ENCODE results near the gene CAT.

- no peak for TF ChIP-seq POLR2A (IDR thresholded peaks at IDR 0.05)
- TF ChIP-seq, protein P1, sequence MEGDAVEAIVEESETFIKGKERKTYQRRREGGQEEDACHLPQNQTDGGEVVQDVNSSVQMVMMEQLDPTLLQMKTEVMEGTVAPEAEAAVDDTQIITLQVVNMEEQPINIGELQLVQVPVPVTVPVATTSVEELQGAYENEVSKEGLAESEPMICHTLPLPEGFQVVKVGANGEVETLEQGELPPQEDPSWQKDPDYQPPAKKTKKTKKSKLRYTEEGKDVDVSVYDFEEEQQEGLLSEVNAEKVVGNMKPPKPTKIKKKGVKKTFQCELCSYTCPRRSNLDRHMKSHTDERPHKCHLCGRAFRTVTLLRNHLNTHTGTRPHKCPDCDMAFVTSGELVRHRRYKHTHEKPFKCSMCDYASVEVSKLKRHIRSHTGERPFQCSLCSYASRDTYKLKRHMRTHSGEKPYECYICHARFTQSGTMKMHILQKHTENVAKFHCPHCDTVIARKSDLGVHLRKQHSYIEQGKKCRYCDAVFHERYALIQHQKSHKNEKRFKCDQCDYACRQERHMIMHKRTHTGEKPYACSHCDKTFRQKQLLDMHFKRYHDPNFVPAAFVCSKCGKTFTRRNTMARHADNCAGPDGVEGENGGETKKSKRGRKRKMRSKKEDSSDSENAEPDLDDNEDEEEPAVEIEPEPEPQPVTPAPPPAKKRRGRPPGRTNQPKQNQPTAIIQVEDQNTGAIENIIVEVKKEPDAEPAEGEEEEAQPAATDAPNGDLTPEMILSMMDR (IDR thresholded peaks at IDR 0.05): no peak
Observed at GRCh38 chr11:34397120-34397519, 41.6 kb upstream of the CAT start.
